KMS-11 (cell line): ENCODE data around the gene ZNF81.

Source experiments
- H2AFZ ChIP-seq: fragments of 200-600 bp; sonication (generic); 2 replicates; pipeline ENCODE4 v1.6.1; 2016; ENCODE audit warnings: antibody characterized with exemption, mixed run types, low read depth
- H3K27ac ChIP-seq: fragments of 200-600 bp; sonication (generic); 2 replicates; pipeline ENCODE4 v1.6.1; 2016; ENCODE audit warnings: mild to moderate bottlenecking, mixed run types
- H3K27me3 ChIP-seq: fragments of 200-600 bp; sonication (generic); 2 replicates; pipeline ENCODE4 v1.6.1; 2017; ENCODE audit warnings: mild to moderate bottlenecking, low read depth, mixed run types, moderate library complexity; ENCODE audit not compliant: insufficient read depth
- H3K36me3 ChIP-seq: fragments of 200-600 bp; sonication (generic); 2 replicates; pipeline ENCODE4 v1.6.1; 2017; ENCODE audit warnings: mild to moderate bottlenecking, mixed run types; ENCODE audit not compliant: insufficient read depth
- H3K4me1 ChIP-seq: fragments of 200-600 bp; sonication (generic); 2 replicates; pipeline ENCODE4 v1.6.1; 2016; ENCODE audit warnings: mild to moderate bottlenecking, low read depth, mixed run types; ENCODE audit not compliant: poor library complexity, severe bottlenecking
- H3K4me2 ChIP-seq: fragments of 200-600 bp; sonication (generic); 2 replicates; pipeline ENCODE4 v1.7.0; 2016; ENCODE audit warnings: mild to moderate bottlenecking, mixed run types
- H3K4me3 ChIP-seq: fragments of 200-600 bp; sonication (generic); IDR thresholded peaks from 2 replicates; pipeline ENCODE4 v1.6.1; 2017; ENCODE audit warnings: low read depth, low read length, mixed read lengths; ENCODE audit not compliant: insufficient read depth
- H3K79me2 ChIP-seq: fragments of 200-600 bp; sonication (generic); 2 replicates; pipeline ENCODE4 v1.6.1; 2016; ENCODE audit warnings: low read depth, mixed run types; ENCODE audit not compliant: insufficient read depth
- H3K9ac ChIP-seq: fragments of 200-600 bp; sonication (generic); 2 replicates; pipeline ENCODE4 v1.6.1; 2016; ENCODE audit warnings: mild to moderate bottlenecking, mixed run types
- H4K20me1 ChIP-seq: fragments of 200-600 bp; sonication (generic); 2 replicates; pipeline ENCODE4 v1.6.1; 2016; ENCODE audit warnings: mild to moderate bottlenecking, mixed run types; ENCODE audit not compliant: insufficient read depth
- TF ChIP-seq, protein P1 (sequence below): fragments of 200-600 bp; sonication (generic); conservative IDR thresholded peaks from 2 replicates; pipeline ENCODE4 v1.6.1; 2017; ENCODE audit warnings: low read depth, mild to moderate bottlenecking, antibody characterized with exemption, low read length, moderate library complexity, mixed read lengths

Gene ZNF81

GRCh38 chrX:47880927-47881326, 44.2 kb downstream of the ZNF81 start:
- TF ChIP-seq, protein P1, sequence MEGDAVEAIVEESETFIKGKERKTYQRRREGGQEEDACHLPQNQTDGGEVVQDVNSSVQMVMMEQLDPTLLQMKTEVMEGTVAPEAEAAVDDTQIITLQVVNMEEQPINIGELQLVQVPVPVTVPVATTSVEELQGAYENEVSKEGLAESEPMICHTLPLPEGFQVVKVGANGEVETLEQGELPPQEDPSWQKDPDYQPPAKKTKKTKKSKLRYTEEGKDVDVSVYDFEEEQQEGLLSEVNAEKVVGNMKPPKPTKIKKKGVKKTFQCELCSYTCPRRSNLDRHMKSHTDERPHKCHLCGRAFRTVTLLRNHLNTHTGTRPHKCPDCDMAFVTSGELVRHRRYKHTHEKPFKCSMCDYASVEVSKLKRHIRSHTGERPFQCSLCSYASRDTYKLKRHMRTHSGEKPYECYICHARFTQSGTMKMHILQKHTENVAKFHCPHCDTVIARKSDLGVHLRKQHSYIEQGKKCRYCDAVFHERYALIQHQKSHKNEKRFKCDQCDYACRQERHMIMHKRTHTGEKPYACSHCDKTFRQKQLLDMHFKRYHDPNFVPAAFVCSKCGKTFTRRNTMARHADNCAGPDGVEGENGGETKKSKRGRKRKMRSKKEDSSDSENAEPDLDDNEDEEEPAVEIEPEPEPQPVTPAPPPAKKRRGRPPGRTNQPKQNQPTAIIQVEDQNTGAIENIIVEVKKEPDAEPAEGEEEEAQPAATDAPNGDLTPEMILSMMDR = no peak
- Histone ChIP-seq H3K4me1 (peaks cover 31% of the 10 kb centered on the region), H3K4me2 (no peak overlapping the region), H2AFZ (no peak overlapping the region), H3K27me3 (no peaks in the 10 kb centered on the region), H3K79me2 (no peaks in the 10 kb centered on the region), H3K27ac (no peak overlapping the region), H3K9ac (no peak overlapping the region), H4K20me1 (no peaks in the 10 kb centered on the region), H3K4me3 (no peak overlapping the region), H3K36me3 (no peaks in the 10 kb centered on the region)

DNA sequence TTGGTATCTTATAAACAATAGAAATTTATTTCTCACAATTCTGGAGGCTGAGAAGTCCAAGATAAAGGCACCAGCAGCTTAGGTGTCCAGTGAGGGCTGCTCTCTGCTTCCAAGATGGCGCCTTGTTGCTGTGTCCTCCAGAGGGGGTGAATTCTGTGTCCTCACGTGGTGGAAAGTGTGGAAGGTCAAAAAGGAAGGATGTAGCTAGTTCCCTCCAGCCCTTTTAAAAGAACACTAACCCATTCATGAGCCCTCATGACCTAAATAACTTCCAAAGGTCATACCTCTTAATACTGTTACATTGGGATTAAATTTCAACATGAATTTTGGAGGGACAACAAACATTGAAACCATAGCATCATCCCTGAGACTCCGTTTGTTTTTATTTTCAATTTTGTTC, 48.8 kb downstream of the ZNF81 start:
- TF ChIP-seq, protein P1 = no peak
- H4K20me1 ChIP-seq = no peaks in the 10 kb centered on the region

DNA sequence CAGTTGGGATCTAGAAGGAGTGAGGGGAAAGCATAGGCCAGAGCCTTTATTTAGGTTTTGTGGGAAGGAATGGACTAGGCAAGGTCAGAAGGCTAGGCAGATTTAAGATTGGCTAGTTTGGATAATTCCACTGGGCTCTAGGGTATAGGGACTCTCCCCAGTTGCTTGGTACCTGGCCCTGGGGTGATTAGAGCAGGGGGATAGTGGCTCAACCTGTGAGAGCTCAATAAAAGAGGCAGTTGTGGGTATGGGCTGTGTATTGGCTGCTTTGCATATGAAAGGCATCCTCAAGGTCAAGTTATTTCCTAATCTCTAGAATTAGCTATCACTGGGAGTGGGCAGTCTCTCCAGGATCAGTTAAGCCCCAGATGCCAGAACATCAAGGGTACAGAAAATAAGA, 61.3 kb downstream of the ZNF81 start:
- H3K27me3 ChIP-seq = no peaks in the 10 kb centered on the region
- H3K27ac ChIP-seq = no peak overlapping the region
- no peak overlapping the region for H2AFZ ChIP-seq
- no peaks in the 10 kb centered on the region for H4K20me1 ChIP-seq
- no peak overlapping the region for H3K9ac ChIP-seq
- H3K4me2 ChIP-seq = no peak overlapping the region
- H3K4me1 ChIP-seq = no peaks in the 10 kb centered on the region
- H3K4me3 ChIP-seq = no peak overlapping the region
- no peaks in the 10 kb centered on the region for H3K36me3 ChIP-seq
- TF ChIP-seq, protein P1 = no peak
- H3K79me2 ChIP-seq = no peaks in the 10 kb centered on the region

More for the DNA sequence above, 48.8 kb downstream of the ZNF81 start:
- Histone ChIP-seq H2AFZ (no peak overlapping the region), H3K4me1 (no peaks in the 10 kb centered on the region), H3K4me2 (no peak overlapping the region), H3K9ac (no peak overlapping the region), H3K4me3 (no peak overlapping the region), H3K27me3 (no peaks in the 10 kb centered on the region), H3K36me3 (no peaks in the 10 kb centered on the region), H3K79me2 (no peaks in the 10 kb centered on the region), H3K27ac (no peak overlapping the region)

DNA sequence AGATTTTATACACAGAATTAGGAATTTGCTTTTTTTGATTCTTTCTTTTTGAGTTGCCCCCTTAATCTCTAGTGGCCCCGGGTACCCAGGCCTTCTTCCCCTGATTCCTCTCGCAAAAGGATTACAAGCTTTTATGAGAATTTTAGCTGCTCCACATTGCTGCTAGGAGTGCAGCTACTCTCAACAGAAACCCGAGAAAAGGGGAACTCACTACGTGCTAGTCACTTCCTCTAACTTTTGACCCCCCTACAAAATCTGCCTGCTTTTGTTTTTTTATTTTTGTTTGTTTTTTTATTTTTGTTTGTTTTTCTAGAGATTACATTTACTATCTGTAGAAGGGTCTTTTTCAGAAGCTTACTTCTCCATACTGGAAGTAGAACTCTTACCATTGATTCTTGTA, 64.1 kb downstream of the ZNF81 start:
- H3K4me1 ChIP-seq = no peaks in the 10 kb centered on the region
- TF ChIP-seq, protein P1 = no peak
- H3K4me3 ChIP-seq = no peak overlapping the region
- H3K27ac ChIP-seq = no peak overlapping the region
- no peak overlapping the region for H3K9ac ChIP-seq
- H3K4me2 ChIP-seq = no peak overlapping the region
- H4K20me1 ChIP-seq = no peaks in the 10 kb centered on the region
- H3K27me3 ChIP-seq = no peaks in the 10 kb centered on the region
- no peak overlapping the region for H2AFZ ChIP-seq
- H3K79me2 ChIP-seq = no peaks in the 10 kb centered on the region
- H3K36me3 ChIP-seq = no peaks in the 10 kb centered on the region
